8988T (cell line): ENCODE measurements around the gene APCDD1L.

Experiments
- DNase-seq: peaks from one replicate; pipeline ENCODE4 v3.0.0; 2011

The APCDD1L gene

GRCh38 chr20:58463256-58463655 is 51.9 kb downstream of the APCDD1L start:
- no peak for DNase-seq

- no peak for DNase-seq
These were observed 53.3 kb downstream of the APCDD1L start for GRCh38 chr20:58461899-58462298.

GRCh38 chr20:58461104-58461503 is 54.1 kb downstream of the APCDD1L start:
- DNase-seq = no peak

GRCh38 chr20:58459058-58459750 is 56.0 kb downstream of the APCDD1L start:
- no peak for DNase-seq

GRCh38 chr20:58458342-58459057 is 56.7 kb downstream of the APCDD1L start:
- DNase-seq = no peak

GRCh38 chr20:58457083-58457695 is 58.0 kb downstream of the APCDD1L start:
- DNase-seq = no peak

- no peak for DNase-seq
These were observed 60.7 kb downstream of the APCDD1L start for GRCh38 chr20:58454460-58454859.

GRCh38 chr20:58453391-58453790 is 61.8 kb downstream of the APCDD1L start:
- no peak for DNase-seq

GRCh38 chr20:58452667-58453255 is 62.4 kb downstream of the APCDD1L start:
- no peak for DNase-seq

GRCh38 chr20:58450254-58450653 is 64.9 kb downstream of the APCDD1L start:
- no peak for DNase-seq

- no peak for DNase-seq
These were observed 65.4 kb downstream of the APCDD1L start for GRCh38 chr20:58449681-58450221.

GRCh38 chr20:58448958-58449357 is 66.2 kb downstream of the APCDD1L start:
- DNase-seq = no peak

- no peak for DNase-seq
These were observed 67.4 kb downstream of the APCDD1L start for GRCh38 chr20:58447511-58448391.

- DNase-seq = no peak
These were observed 68.3 kb downstream of the APCDD1L start for GRCh38 chr20:58446960-58447265.

- DNase-seq = no peak
These were observed 68.8 kb downstream of the APCDD1L start for GRCh38 chr20:58446264-58446959.

- DNase-seq = no peak
These were observed 70.4 kb downstream of the APCDD1L start for GRCh38 chr20:58444746-58445255.

GRCh38 chr20:58441723-58442122 is 73.5 kb downstream of the APCDD1L start:
- DNase-seq = no peak

GRCh38 chr20:58440021-58440767 is 75.0 kb downstream of the APCDD1L start:
- no peak for DNase-seq

- DNase-seq = no peak
These were observed 76.0 kb downstream of the APCDD1L start for GRCh38 chr20:58438970-58439808.
